Stimulated activated CD4-positive, alpha-beta T cell treated with anti-CD3 and anti-CD28 coated beads, Interleukin-1b, Interleukin-23, amount 100 ng/mL, for 48 hours (primary cell): ENCODE results near the gene ISL2.
"Not testable (repeated sequence)": the region's sequence is repeated elsewhere in the genome, so short reads cannot be mapped to it uniquely, and the experiment has no call there.

Experiments used
- DNase-seq: peaks from one replicate; pipeline ENCODE4 v3.0.0-alpha.2; 2020

ISL2 gene

GRCh38 chr15:76336254-76337058 is at the start of gene ISL2:
Gene ISL2, plus strand, starts transcription at chr15:76336773. Its CDS starts 111 bp downstream, at chr15:76336884.
- peak; percentile 81 for DNase-seq

GRCh38 chr15:76289582-76289981 is 47.0 kb upstream of the ISL2 start:
- no peak for DNase-seq

- DNase-seq, result no peak
Observed at GRCh38 chr15:76293361-76293760, 43.2 kb upstream of the ISL2 start.

GRCh38 chr15:76294463-76294862 is 42.1 kb upstream of the ISL2 start:
- not testable (repeated sequence) for DNase-seq

GRCh38 chr15:76296849-76297248 is 39.7 kb upstream of the ISL2 start:
- DNase-seq, result no peak

DNA sequence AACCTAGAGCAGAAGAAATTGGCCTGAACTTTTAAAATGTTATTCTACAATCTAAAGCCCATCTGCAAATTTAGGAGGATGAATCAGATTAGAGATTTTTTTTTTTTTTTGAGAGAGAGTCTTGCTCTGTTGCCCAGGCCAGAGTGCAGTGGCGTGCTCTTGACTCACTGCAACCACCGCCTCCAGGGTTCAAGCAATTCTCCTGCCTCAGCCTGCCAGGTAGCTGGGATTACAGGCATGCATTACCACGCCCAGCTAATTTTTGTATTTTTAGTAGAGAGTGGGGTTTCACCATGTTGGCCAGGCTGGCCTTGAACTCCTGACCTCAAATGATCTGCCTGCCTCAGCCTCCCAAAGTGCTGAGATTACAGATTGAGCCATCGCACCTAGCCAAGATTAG is 38.6 kb upstream of the ISL2 start:
- DNase-seq, result not testable (repeated sequence)

- no peak for DNase-seq
Observed at GRCh38 chr15:76298986-76299385, 37.6 kb upstream of the ISL2 start.

DNA sequence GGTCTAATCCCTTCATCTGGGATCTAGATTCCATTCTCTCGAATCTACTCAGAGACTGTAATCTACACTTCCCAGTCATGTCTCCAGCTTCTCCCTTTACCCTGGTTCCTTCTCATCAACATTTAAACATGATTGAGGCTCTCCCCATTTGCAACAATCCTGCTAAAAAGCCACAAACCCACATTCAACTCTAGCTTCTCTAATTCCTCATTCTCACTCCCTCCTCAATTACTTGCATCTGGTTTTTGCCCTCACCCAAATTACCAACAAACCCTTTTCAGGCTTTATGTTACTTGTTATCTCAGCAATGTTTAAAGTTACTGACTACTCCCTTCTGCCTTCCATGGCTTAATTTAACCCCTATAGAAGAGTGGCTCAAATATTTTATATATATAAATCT is 36.8 kb upstream of the ISL2 start:
- no peak for DNase-seq

- DNase-seq, result no peak
Observed at GRCh38 chr15:76303909-76304308, 32.7 kb upstream of the ISL2 start.

- no peak for DNase-seq
Observed at GRCh38 chr15:76309601-76310330, 26.8 kb upstream of the ISL2 start.

DNA sequence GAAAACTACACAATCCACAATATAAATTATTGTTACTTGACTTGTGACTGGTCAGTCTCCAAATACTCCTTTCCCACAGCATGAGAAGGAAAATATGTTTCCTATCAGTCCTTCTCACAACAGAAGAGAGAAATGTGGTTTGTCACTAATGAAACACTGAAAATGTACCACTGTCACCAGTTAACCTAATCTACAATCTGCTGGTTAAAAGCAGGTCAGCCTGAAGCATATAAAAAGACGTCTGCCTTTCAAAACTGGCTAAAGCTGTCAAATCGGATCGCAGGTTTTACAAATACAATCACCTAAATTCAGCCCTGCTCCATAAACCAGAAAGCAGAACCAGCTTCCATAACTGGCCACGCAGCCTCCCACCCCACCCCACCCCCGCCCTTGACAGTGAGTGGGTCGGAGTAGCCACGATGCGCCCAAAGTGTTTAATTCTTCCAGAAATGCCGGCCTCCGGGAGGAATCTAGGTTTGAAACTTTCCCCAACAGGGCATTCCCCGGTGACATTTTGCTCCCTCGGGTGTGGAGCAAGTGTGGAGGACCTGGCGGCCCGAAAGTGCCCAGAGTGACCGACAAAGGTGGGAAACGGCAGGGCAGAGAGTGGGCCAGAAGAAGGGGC is 26.0 kb upstream of the ISL2 start:
- peak; percentile 5 for DNase-seq

DNA sequence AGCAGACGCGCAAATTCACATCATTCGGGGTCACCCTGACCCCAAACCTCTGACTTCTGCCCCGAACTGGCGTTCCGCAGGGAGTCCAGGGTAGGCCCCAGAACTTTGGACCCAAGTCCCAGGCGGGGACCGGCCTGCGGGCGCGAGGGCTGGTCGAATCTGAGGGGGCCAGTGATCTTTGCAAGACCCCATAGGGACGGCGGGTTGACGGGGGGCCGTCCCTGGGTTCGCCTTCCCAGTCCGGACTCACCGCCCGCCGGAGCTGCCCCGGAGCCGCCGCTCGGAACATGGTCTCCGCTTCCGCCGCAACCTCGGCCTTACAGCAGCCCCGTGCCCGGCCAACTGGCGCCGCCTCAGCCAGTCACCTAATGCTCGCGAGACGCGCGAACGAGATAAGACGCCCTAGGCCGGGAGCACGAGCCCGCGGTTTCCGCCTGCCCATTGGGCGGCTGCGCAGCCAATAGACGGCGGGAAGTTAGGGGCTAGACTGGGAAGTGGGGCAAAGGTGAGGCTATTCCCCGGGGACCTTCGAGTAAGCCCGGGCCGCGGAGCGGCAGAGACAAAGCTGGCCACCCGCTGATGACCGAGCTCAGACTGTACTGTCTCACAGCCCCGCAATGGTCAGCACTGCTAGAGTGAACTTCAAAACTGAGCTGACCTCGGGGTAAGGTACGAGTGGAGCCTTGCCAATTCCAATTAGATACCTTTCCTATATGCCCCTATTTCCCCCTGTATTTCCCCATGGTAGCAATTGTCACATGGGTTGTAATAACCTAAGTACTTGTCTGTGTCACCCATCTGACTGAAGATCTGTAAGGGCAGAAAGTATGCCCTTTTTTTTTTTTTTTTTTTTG is 25.2 kb upstream of the ISL2 start, which contains the start of gene ETFA:
TSS of gene ETFA (minus strand) at position 370 of the 854 bp plus-strand sequence. CDS start at position 289, 81 bp downstream.
- DNase-seq, result peak; percentile 95

- DNase-seq, result no peak
Observed at GRCh38 chr15:76312540-76313174, 23.9 kb upstream of the ISL2 start.

- not testable (repeated sequence) for DNase-seq
Observed at GRCh38 chr15:76313175-76313567, 23.4 kb upstream of the ISL2 start.

DNA sequence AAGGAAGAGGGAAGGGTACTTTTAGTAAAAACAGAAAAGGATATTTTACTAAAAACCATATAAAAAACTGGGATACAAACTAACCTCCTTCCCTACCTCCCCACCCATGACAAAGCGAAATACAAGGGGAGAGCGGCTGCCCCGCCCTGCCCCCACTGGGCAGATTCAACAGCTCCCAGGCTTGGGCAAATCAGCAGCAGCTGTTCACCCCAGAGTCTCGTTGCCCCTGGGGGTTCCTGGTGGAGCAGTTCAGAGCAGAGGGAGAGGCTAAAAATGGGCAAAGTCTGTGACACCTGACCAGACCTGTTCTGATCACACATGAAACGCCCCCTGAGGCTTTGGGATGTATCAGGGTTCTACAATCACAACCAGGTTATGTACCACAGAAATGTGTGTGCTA is 22.8 kb upstream of the ISL2 start:
- DNase-seq, result no peak

DNA sequence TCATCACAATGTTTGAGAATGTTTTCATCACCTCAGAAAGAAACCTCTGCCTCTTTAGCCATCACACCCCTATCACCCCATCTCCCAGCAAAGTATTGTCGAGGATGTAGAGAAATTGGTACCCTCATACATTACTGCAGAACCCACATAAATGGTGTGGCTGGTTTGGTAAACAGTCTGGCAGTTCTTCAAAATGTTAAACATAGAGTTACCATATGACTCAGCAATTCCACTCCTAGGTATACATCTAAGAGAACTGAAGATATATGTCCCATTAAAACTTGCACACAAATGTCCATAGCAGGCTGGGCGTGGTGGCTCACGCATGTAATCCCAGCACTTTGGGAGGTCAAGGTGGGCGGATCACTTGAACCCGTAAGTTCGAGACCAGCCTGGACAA is 16.6 kb upstream of the ISL2 start:
- DNase-seq, result no peak

DNA sequence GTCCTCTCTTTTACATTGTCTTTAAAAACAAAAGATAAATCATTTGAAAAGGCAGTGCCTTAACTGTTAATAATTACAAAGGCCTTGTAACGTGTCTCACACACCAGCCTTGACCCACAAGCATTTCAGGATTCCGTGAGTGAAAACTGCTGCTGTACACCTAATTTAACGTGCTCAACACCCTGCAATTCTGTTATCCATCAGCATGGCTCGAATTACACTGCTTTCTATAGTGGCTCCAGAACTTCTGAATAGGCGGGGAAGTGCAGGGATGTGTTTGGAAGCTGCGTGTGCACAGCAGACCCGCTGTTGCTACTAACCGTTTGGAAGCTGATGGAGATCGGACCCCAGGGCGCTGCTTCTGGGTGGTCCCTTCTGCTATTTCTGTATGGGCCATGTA is 15.4 kb upstream of the ISL2 start:
- no peak for DNase-seq

GRCh38 chr15:76321602-76322001 is 15.0 kb upstream of the ISL2 start:
- no peak for DNase-seq

DNA sequence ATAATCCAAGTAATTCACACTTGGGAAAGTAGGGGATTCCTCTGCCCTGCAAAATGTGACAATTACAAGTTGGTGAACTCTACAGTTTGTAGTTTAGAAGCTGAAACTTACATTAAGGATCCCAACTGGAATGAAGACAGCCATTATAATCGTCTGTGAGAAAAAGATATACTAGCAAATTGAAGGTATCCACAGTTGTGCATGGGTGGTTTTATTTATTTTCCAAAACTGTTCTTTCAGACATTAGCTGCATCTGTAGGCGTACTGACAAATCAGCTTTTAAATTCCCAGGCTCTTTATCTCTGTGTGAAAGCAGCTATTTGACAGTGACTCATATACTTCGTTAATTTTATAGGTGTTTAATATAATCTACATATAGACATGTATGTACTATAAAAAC is 12.5 kb upstream of the ISL2 start:
- DNase-seq, result no peak

DNA sequence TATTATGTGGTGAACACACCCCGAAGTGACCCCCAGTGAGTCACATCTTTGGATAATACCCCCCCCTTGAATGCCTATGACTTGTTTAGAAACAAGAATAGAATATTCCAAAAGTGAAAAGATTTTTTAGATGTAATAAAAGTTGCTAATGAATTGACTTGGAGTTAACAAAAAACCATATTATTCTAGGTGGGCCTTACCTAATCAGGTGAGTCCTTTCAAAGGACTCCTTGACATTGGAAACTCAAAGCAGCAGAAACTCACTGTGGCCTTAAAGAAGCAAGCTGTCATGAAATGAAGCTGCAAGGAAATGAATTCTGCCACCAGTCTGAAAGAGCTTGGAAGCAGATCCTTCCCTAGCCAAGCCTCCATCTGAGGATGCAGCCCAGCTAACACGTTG is 10.9 kb upstream of the ISL2 start:
- no peak for DNase-seq

- DNase-seq, result no peak
Observed at GRCh38 chr15:76327191-76328105, 9.1 kb upstream of the ISL2 start.
